K562 (cell line): Measurements from ENCODE around the gene IRS1. TPM values are rescaled to one million over a fixed set of nuclear protein-coding genes. Genes with fewer than 3 reads are reported as not detected.

Experiments used
- ATAC-seq: fragments of 200-7000 bp; cut with Tn5 transposase; 3 replicates; pipeline ENCODE4 v1.9.1; 2020; ENCODE audit warnings: moderate library complexity
- BruUV-seq: library from RNA; stranded (reverse); fragments of 400-500 nt; replicated peaks from 2 replicates; lab custom pipeline; 2021; lab: Mats Ljungman, UMichigan
- CTCF ChIA-PET: fragments of 300-600 bp; formaldehyde crosslinking; extraction: SDS; loops from one replicate; lab custom pipeline; 2021; ENCODE audit warnings: low intra/inter-chr PET ratio; lab: Yijun Ruan, JAX
- POLR2A ChIA-PET: fragments of 300-600, 350-650 bp; sonication (Branson Sonifier 250); formaldehyde crosslinking; extraction: SDS; loops from one replicate; lab custom pipeline; 2021; ENCODE audit warnings: antibody characterized with exemption, inconsistent platforms; lab: Yijun Ruan, JAX
- DNase-seq, 4 experiments: peaks; one replicate each; pipeline versions ENCODE4 v3.0.0 to v3.0.0-alpha.2; 2011 to 2018; ENCODE audit warnings: low spot score in 3 of 4, mixed read lengths in 3 of 4; ENCODE audit errors: extremely low read depth in 1 of 4
- FAIRE-seq: peaks from 2 replicates; lab custom pipeline; 2011; peaks lifted over from hg19 to GRCh38; lab: Jason Lieb, UNC
- H2AFZ ChIP-seq: 2 replicates; pipeline ENCODE4 v1.6.0; 2011; ENCODE audit warnings: low read depth, low read length, control low read depth, inconsistent platforms
- H3K27ac ChIP-seq: fragments of 200-600 bp; 3 replicates; pipeline ENCODE4 v1.8.0; 2011; ENCODE audit warnings: low read depth, mild to moderate bottlenecking, control low read depth, inconsistent platforms, low read length, moderate library complexity, mixed read lengths; ENCODE audit errors: extremely low read depth
- H3K27me3 ChIP-seq, 2 experiments: fragments of 300-600 bp in 1 of 2; 2 replicates in 1 of 2; 3 replicates in 1 of 2; pipeline versions ENCODE4 v1.6.0 to v1.8.0; 2011; ENCODE audit warnings: inconsistent platforms in 2 of 2, low read length in 2 of 2, mild to moderate bottlenecking in 1 of 2, mixed read lengths in 1 of 2, moderate library complexity in 1 of 2; ENCODE audit not compliant: control insufficient read depth in 2 of 2, insufficient read depth in 2 of 2
- H3K36me3 ChIP-seq: fragments of 300-600 bp; 3 replicates; pipeline ENCODE4 v1.8.0; 2011; ENCODE audit warnings: mild to moderate bottlenecking, low read length, inconsistent platforms; ENCODE audit not compliant: control insufficient read depth, insufficient read depth
- H3K4me1 ChIP-seq, 2 experiments: fragments of 200-600 bp in 1 of 2; replicated peaks in 1 of 2; 2 replicates in 1 of 2; 3 replicates in 1 of 2; pipeline versions ENCODE4 v1.5.1 to v1.8.0; 2011; ENCODE audit warnings: inconsistent platforms in 2 of 2, low read length in 2 of 2, mild to moderate bottlenecking in 1 of 2, mixed read lengths in 1 of 2, moderate library complexity in 1 of 2; ENCODE audit not compliant: control insufficient read depth in 2 of 2, insufficient read depth in 2 of 2
- H3K4me2 ChIP-seq: 2 replicates; pipeline ENCODE4 v1.6.1; 2011; ENCODE audit warnings: low read length, control low read depth, inconsistent platforms, mixed read lengths; ENCODE audit not compliant: insufficient read depth
- H3K4me3 ChIP-seq: fragments of 200-600 bp; sonication (generic), shearing (Covaris generic); 2 replicates; pipeline ENCODE4 v1.5.1; 2016; ENCODE audit warnings: control low read depth, inconsistent platforms
- H3K79me2 ChIP-seq: fragments of 200-600 bp; 3 replicates; pipeline ENCODE4 v1.8.0; 2011; ENCODE audit warnings: low read length, inconsistent platforms; ENCODE audit not compliant: control insufficient read depth, insufficient read depth
- H3K9ac ChIP-seq, 2 experiments: 2 replicates each; pipeline versions ENCODE4 v1.6.0 to v1.6.1; 2011; ENCODE audit warnings: low read depth in 2 of 2, low read length in 2 of 2, control low read depth in 1 of 2, inconsistent platforms in 1 of 2, mild to moderate bottlenecking in 1 of 2, mixed read lengths in 1 of 2; ENCODE audit not compliant: insufficient read depth in 1 of 2
- H3K9me1 ChIP-seq: one replicate; pipeline ENCODE4 v1.6.0; 2011; ENCODE audit warnings: inconsistent platforms, mild to moderate bottlenecking, low read length, moderate library complexity; ENCODE audit not compliant: control insufficient read depth, insufficient read depth
- H3K9me3 ChIP-seq: replicated peaks from 2 replicates; pipeline ENCODE4 v1.5.1; 2011; ENCODE audit warnings: low read depth, low read length, inconsistent platforms; ENCODE audit not compliant: control insufficient read depth, insufficient read depth
- H4K20me1 ChIP-seq: replicated peaks from 2 replicates; pipeline ENCODE4 v1.6.1; 2011; ENCODE audit warnings: low read length, inconsistent platforms, mixed read lengths; ENCODE audit not compliant: control insufficient read depth, insufficient read depth
- PHF21A ChIP-seq: fragments of 450-650 bp; IDR thresholded peaks from 2 replicates; pipeline ENCODE4 v1.6.1; 2017; ENCODE audit warnings: low read depth, borderline replicate concordance
- POLR3A ChIP-seq: IDR thresholded peaks from 2 replicates; pipeline ENCODE4 v1.6.1; 2011; ENCODE audit warnings: borderline replicate concordance, mild to moderate bottlenecking, moderate library complexity; ENCODE audit not compliant: insufficient read length, insufficient read depth; ENCODE audit errors: extremely low read depth
- WGBS: fragments of 100-300 bp; shearing (Covaris generic); methylation state at CpG from one replicate; pipeline ENCODE4 v1.1.6; 2016; ENCODE audit warnings: low coverage, mixed read lengths; ENCODE audit not compliant: insufficient coverage; ENCODE audit errors: missing lambda C conversion rate; 5-methylcytosine and 5-hydroxymethylcytosine counted together
- in situ Hi-C: fragments of 300-500 bp; cut with MboI; formaldehyde crosslinking; loops from 4 replicates; pipeline ENCODE4 v1.15.0; 2018; ENCODE audit warnings: inconsistent platforms, mixed read lengths
- intact Hi-C: fragments of 100-400 bp; cut with micrococcal nuclease; formaldehyde crosslinking; loops from 2 replicates; pipeline ENCODE4 v1.14.2; 2022
- polyA plus RNA-seq, 8 experiments: library from polyadenylated mRNA; depleted of rRNA in 4 of 8; stranded (reverse) in 5 of 8; unstranded in 3 of 8; fragments of >200 nt; fragmentation: Nextera tagmentation in 2 of 8; fragmentation: Illumina TruSeq in 1 of 8; extraction: Ambion mirVana in 2 of 8; extraction: Trizol in 1 of 8; gene quantifications; 2 replicates each; pipeline versions ENCODE4 v1.2.1 to v1.2.3, GENCODE V29; 2011 to 2014; ENCODE audit warnings: inconsistent platforms in 1 of 8, missing spikeins in 1 of 8
- total RNA-seq, 7 experiments: library from RNA; depleted of rRNA in 6 of 7; stranded (reverse); fragments of >200 nt in 6 of 7; fragmentation: Illumina TruSeq in 2 of 7; extraction: Trizol in 2 of 7; gene quantifications; 2 replicates each; pipeline versions ENCODE4 v1.2.1 to v1.2.3, GENCODE V29; 2011 to 2021; ENCODE audit warnings: low replicate concordance in 1 of 7

Gene IRS1
- total and polyA plus RNA-seq, 9 of the 15 experiments (the other 6 are each of a cell fraction or from before 2014, with no cell fraction given): under 0.01 to 0.31 (median 0.08) TPM; not detected in 1

GRCh38 chr2:226694149-226694548 is 105.5 kb downstream of the IRS1 start:
- Histone ChIP-seq H2AFZ (no peak overlapping the region), H3K4me2 (no peak overlapping the region), H3K9me3 (no peaks in the 10 kb centered on the region), H3K36me3 (no peaks in the 10 kb centered on the region)
- no TSS peak for BruUV-seq
- no peak for ATAC-seq
- TF ChIP-seq PHF21A: no peak
- TF ChIP-seq, all 486 proteins: peak for 0
- Histone ChIP-seq H3K79me2 (no peaks in the 10 kb centered on the region), H3K9me1 (no peaks in the 10 kb centered on the region), H3K4me1 (no peaks in the 10 kb centered on the region), H4K20me1 (no peaks in the 10 kb centered on the region), H3K9ac (no peak overlapping the region), H3K27me3 (no peaks in the 10 kb centered on the region), H3K4me3 (no peak overlapping the region), H3K27ac (no peak overlapping the region)
- intact Hi-C loops (no loop called here), in situ Hi-C loops (no loop called here)
- DNase-seq: no peak
- no peak for FAIRE-seq
- WGBS: 7% methylated on average over 4 of the region's 4 CpGs
- CTCF ChIA-PET: no interaction called here
- POLR2A ChIA-PET: no interaction called here

- Histone ChIP-seq H3K4me2 (no peak overlapping the region), H3K27me3 (no peaks in the 10 kb centered on the region), H3K4me1 (no peaks in the 10 kb centered on the region), H3K9me3 (no peaks in the 10 kb centered on the region), H3K79me2 (no peaks in the 10 kb centered on the region), H4K20me1 (no peaks in the 10 kb centered on the region), H3K9me1 (no peaks in the 10 kb centered on the region), H3K4me3 (no peak overlapping the region), H3K9ac (no peak overlapping the region), H3K36me3 (no peaks in the 10 kb centered on the region), H3K27ac (no peak overlapping the region), H2AFZ (no peak overlapping the region)
- ATAC-seq (no peak), DNase-seq (no peak), FAIRE-seq (no peak)
- no TSS peak for BruUV-seq
- intact Hi-C loops: no loop called here
- TF ChIP-seq PHF21A (no peak), POLR3A (no peak)
- in situ Hi-C loops: no loop called here
- WGBS: 8% methylated on average over 4 of the region's 4 CpGs
- ChIA-PET CTCF (no interaction called here), POLR2A (no interaction called here)
Observed at GRCh38 chr2:226693521-226693920, 106.1 kb downstream of the IRS1 start.
